H1 (cell line): ENCODE results near the gene LMNB1. TPM values are rescaled to one million over a fixed set of nuclear protein-coding genes. Genes with fewer than 3 reads are reported as not detected.

Source experiments
- CTCF ChIA-PET: fragments of 300-600 bp; sonication (Branson Sonifier 250); formaldehyde crosslinking; loops from one replicate; lab custom pipeline; 2021; ENCODE audit not compliant: partially characterized antibody; lab: Charles Lee
- POLR2A ChIA-PET: fragments of 300-600 bp; sonication (Branson Sonifier 250); formaldehyde crosslinking; loops from one replicate; lab custom pipeline; 2021; ENCODE audit warnings: inconsistent platforms; ENCODE audit not compliant: partially characterized antibody; lab: Charles Lee
- DNase-seq, 2 experiments: peaks; one replicate each; pipeline versions ENCODE4 v3.0.0 to v3.0.0-alpha.2; 2010 to 2022; ENCODE audit warnings: low spot score in 2 of 2, low read depth in 1 of 2, mixed read lengths in 1 of 2
- FAIRE-seq: peaks from 2 replicates; lab custom pipeline; 2011; peaks lifted over from hg19 to GRCh38; lab: Jason Lieb, UNC
- H2AFZ ChIP-seq: 2 replicates; pipeline ENCODE4 v1.8.1; 2012; ENCODE audit warnings: low read length, inconsistent platforms
- H2AK5ac ChIP-seq: 2 replicates; pipeline ENCODE4 v1.6.1; 2013; ENCODE audit warnings: low read depth, low read length
- H2BK120ac ChIP-seq: replicated peaks from 2 replicates; pipeline ENCODE3; 2013; ENCODE audit warnings: low read depth, low read length, inconsistent platforms
- H2BK12ac ChIP-seq: 2 replicates; pipeline ENCODE4 v1.6.1; 2013; ENCODE audit warnings: low read depth, low read length
- H2BK15ac ChIP-seq: 2 replicates; pipeline ENCODE4 v1.6.1; 2013; ENCODE audit warnings: low read length
- H2BK20ac ChIP-seq: 2 replicates; pipeline ENCODE4 v1.6.1; 2013; ENCODE audit warnings: low read length
- H2BK5ac ChIP-seq: 2 replicates; pipeline ENCODE4 v1.6.1; 2013; ENCODE audit warnings: low read depth, low read length
- H3K14ac ChIP-seq: 2 replicates; pipeline ENCODE4 v1.6.1; 2013; ENCODE audit warnings: inconsistent platforms; ENCODE audit not compliant: insufficient read length
- H3K18ac ChIP-seq: 2 replicates; pipeline ENCODE4 v1.6.1; 2013; ENCODE audit warnings: low read length; ENCODE audit errors: extremely low read depth
- H3K23ac ChIP-seq: 2 replicates; pipeline ENCODE4 v1.6.1; 2013; ENCODE audit warnings: inconsistent platforms; ENCODE audit not compliant: insufficient read length
- H3K23me2 ChIP-seq: 2 replicates; pipeline ENCODE4 v1.6.1; 2013; ENCODE audit warnings: low read depth, low read length
- H3K27ac ChIP-seq: 2 replicates; pipeline ENCODE4 v1.6.1; 2011; ENCODE audit warnings: low read depth, low read length, inconsistent platforms
- H3K27me3 ChIP-seq, 4 experiments: replicated peaks in 1 of 4; 1 replicate in 1 of 4; 2 replicates in 3 of 4; pipeline versions ENCODE4 v1.6.1 to v1.8.1; 2011 to 2013; ENCODE audit warnings: low read length in 3 of 4, mild to moderate bottlenecking in 3 of 4, inconsistent platforms in 2 of 4, mixed read lengths in 2 of 4, moderate library complexity in 1 of 4; ENCODE audit not compliant: control insufficient read depth in 3 of 4, insufficient read depth in 3 of 4; ENCODE audit errors: extremely low read depth in 1 of 4
- H3K36me3 ChIP-seq, 4 experiments: 2 replicates each; pipeline versions ENCODE4 v1.6.1 to v1.8.1; 2011 to 2013; ENCODE audit warnings: mild to moderate bottlenecking in 4 of 4, low read length in 3 of 4, moderate library complexity in 2 of 4, control low read depth in 1 of 4, inconsistent platforms in 1 of 4; ENCODE audit not compliant: insufficient read depth in 4 of 4, control insufficient read depth in 2 of 4
- H3K4ac ChIP-seq: replicated peaks from 2 replicates; pipeline ENCODE3; 2013; ENCODE audit warnings: low read length, low read depth, mixed read lengths, inconsistent platforms; ENCODE audit not compliant: insufficient read length
- H3K4me1 ChIP-seq, 4 experiments: replicated peaks in 1 of 4; 1 replicate in 1 of 4; 2 replicates in 3 of 4; pipeline versions ENCODE4 v1.6.1 to v1.8.1; 2011 to 2013; ENCODE audit warnings: low read length in 3 of 4, inconsistent platforms in 2 of 4, mixed read lengths in 1 of 4; ENCODE audit not compliant: insufficient read depth in 4 of 4, control insufficient read depth in 3 of 4
- H3K4me2 ChIP-seq, 2 experiments: 2 replicates each; pipeline versions ENCODE4 v1.6.1 to v1.8.1; 2011 to 2013; ENCODE audit warnings: low read depth in 2 of 2, low read length in 2 of 2, control low read depth in 1 of 2, inconsistent platforms in 1 of 2, mild to moderate bottlenecking in 1 of 2; ENCODE audit not compliant: insufficient read depth in 1 of 2
- H3K4me3 ChIP-seq, 4 experiments: fragments of 200-600, 300-600 bp in 1 of 4; sonication (generic), shearing (Covaris generic), sonication (Bioruptor Twin) in 1 of 4; 2 replicates each; pipeline versions ENCODE4 v1.5.1 to v1.8.1; 2011 to 2016; ENCODE audit warnings: low read length in 4 of 4, low read depth in 3 of 4, control low read depth in 2 of 4, inconsistent platforms in 2 of 4, mild to moderate bottlenecking in 2 of 4, mixed read lengths in 1 of 4, moderate library complexity in 1 of 4; ENCODE audit not compliant: insufficient read depth in 2 of 4; ENCODE audit errors: extremely low read depth in 1 of 4
- H3K56ac ChIP-seq: replicated peaks from 2 replicates; pipeline ENCODE3; 2013; ENCODE audit warnings: low read depth, mild to moderate bottlenecking, mixed read lengths, low read length, inconsistent platforms; ENCODE audit not compliant: insufficient read length
- H3K79me1 ChIP-seq: 2 replicates; pipeline ENCODE4 v1.6.1; 2013; ENCODE audit warnings: low read depth, low read length, control low read depth
- H3K79me2 ChIP-seq, 2 experiments: 2 replicates each; pipeline versions ENCODE4 v1.6.1 to v1.8.1; 2012 to 2013; ENCODE audit warnings: low read length in 2 of 2, mild to moderate bottlenecking in 2 of 2, inconsistent platforms in 1 of 2; ENCODE audit not compliant: insufficient read depth in 2 of 2, control insufficient read depth in 1 of 2
- H3K9ac ChIP-seq, 4 experiments: replicated peaks in 1 of 4; 1 replicate in 1 of 4; 2 replicates in 3 of 4; pipeline versions ENCODE4 v1.6.1 to v1.8.1; 2011 to 2013; ENCODE audit warnings: low read depth in 3 of 4, low read length in 3 of 4, control low read depth in 2 of 4, mild to moderate bottlenecking in 2 of 4, moderate library complexity in 2 of 4, inconsistent platforms in 1 of 4; ENCODE audit errors: extremely low read depth in 1 of 4
- H3K9me3 ChIP-seq, 2 experiments: 2 replicates each; pipeline versions ENCODE4 v1.6.1 to v1.8.1; 2012 to 2013; ENCODE audit warnings: mild to moderate bottlenecking in 2 of 2, moderate library complexity in 2 of 2, control low read depth in 1 of 2, inconsistent platforms in 1 of 2, low read depth in 1 of 2, low read length in 1 of 2, mixed read lengths in 1 of 2; ENCODE audit not compliant: insufficient read depth in 2 of 2
- H4K20me1 ChIP-seq, 2 experiments: replicated peaks in 1 of 2; 2 replicates each; pipeline versions ENCODE3 to v1.8.1; 2011 to 2013; ENCODE audit warnings: inconsistent platforms in 2 of 2, low read length in 2 of 2, mild to moderate bottlenecking in 1 of 2; ENCODE audit not compliant: insufficient read depth in 2 of 2, control insufficient read depth in 1 of 2
- H4K5ac ChIP-seq: 2 replicates; pipeline ENCODE4 v1.6.1; 2013; ENCODE audit warnings: low read length, low read depth, mixed read lengths, inconsistent platforms; ENCODE audit not compliant: insufficient read length
- H4K8ac ChIP-seq: 2 replicates; pipeline ENCODE4 v1.8.0; 2013; ENCODE audit warnings: mild to moderate bottlenecking, moderate library complexity, low read length, inconsistent platforms; ENCODE audit not compliant: insufficient read depth; ENCODE audit errors: extremely low read depth
- H4K91ac ChIP-seq: replicated peaks from 2 replicates; pipeline ENCODE3; 2013; ENCODE audit warnings: low read length, mixed read lengths, inconsistent platforms; ENCODE audit not compliant: insufficient read length
- YY1 ChIP-seq: IDR thresholded peaks from 2 replicates; pipeline ENCODE4 v1.6.1; 2011; ENCODE audit warnings: low read depth, mild to moderate bottlenecking, low read length
- WGBS, 2 experiments: shearing (Covaris generic) in 1 of 2; methylation state at CpG; one replicate each; pipeline versions ENCODE4 v1.1.6 to v1.1.7; 2013 to 2015; ENCODE audit warnings: low lambda C conversion rate in 2 of 2, mixed read lengths in 2 of 2, inconsistent platforms in 1 of 2, low coverage in 1 of 2, missing lambda C conversion rate in 1 of 2; ENCODE audit not compliant: insufficient replicate concordance in 2 of 2, insufficient coverage in 1 of 2, insufficient read length in 1 of 2; ENCODE audit errors: extremely low coverage in 1 of 2, missing lambda C conversion rate in 1 of 2; 5-methylcytosine and 5-hydroxymethylcytosine counted together
- polyA plus RNA-seq, 7 experiments: library from polyadenylated mRNA; depleted of rRNA in 3 of 7; stranded (reverse) in 5 of 7; unstranded in 2 of 7; fragments of >200 nt in 5 of 7; fragments of 200-250 nt in 2 of 7; gene quantifications; 1 replicate in 5 of 7; 2 replicates in 1 of 7; 4 replicates in 1 of 7; pipeline versions ENCODE4 v1.2.1 to v1.2.3, GENCODE V29; 2011 to 2013; ENCODE audit warnings: missing spikeins in 2 of 7, mixed read lengths in 2 of 7
- total RNA-seq: library from RNA; stranded (reverse); fragmentation: NEBNext Ultra II Directional; extraction: Animal tissue kit (Norgen Biotek cat#: 25700); gene quantifications from 2 replicates; pipeline ENCODE4 v1.2.1, GENCODE V29; 2021

Gene LMNB1
- total and polyA plus RNA-seq, 2 of the 8 experiments (the other 6 are each of a cell fraction or from before 2014, with no cell fraction given), result 73.5 to 225 TPM

DNA sequence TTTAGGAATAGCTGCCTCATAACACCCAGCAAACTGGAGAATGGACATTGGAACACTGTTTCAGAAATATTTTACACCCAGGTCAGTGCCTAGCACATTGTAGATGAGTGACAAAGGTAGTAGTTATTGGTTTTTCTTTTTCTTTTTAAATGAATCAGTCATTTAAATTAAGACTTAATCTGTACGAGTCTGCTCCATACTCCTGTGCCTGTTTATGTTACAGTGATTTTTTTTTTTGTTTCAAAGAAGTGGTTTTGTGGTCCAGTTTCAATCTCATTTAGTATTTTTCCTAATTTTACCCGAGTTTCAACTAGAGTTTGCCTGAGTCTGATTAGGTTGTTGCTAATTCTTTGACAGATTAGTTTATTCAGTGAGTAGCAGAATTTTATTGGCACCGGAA lies 16.2 kb downstream of the LMNB1 start:
- H3K36me3 ChIP-seq, result no peaks in the 10 kb centered on the region
- H2AFZ ChIP-seq, result no peak overlapping the region
- no peak overlapping the region for H3K4me2 ChIP-seq
- ChIA-PET POLR2A (interaction anchor here (1.0 to 4.9 kb wide), 3 partner anchors 12 to 18 kb away, joined by 3 to 32 read pairs (median 3); partner anchors contain the start of gene LMNB1), CTCF (interaction anchor here (1.0 kb wide), 1 partner anchor 9 kb away, joined by 3 read pairs; no protein-coding TSS in a partner anchor)
- H3K4me1 ChIP-seq, result peaks cover 0 to 2% (median under 1%) of the 10 kb centered on the region in 4 experiments; a peak in 3 of 7 replicates
- no peak overlapping the region for H3K27ac ChIP-seq
- no peak overlapping the region for H2BK15ac ChIP-seq
- H2BK20ac ChIP-seq, result no peak overlapping the region
- no peak overlapping the region for H3K4me3 ChIP-seq
- no peak overlapping the region for H2AK5ac ChIP-seq
- no peak overlapping the region for H4K5ac ChIP-seq
- H3K23ac ChIP-seq, result no peak overlapping the region
- no peak overlapping the region for H3K56ac ChIP-seq
- H4K8ac ChIP-seq, result no peak overlapping the region
- no peak overlapping the region for H3K4ac ChIP-seq
- FAIRE-seq (no peak), DNase-seq (no peak)
- no peak overlapping the region for H4K91ac ChIP-seq
- H2BK12ac ChIP-seq, result no peak overlapping the region
- H3K14ac ChIP-seq, result no peak overlapping the region
- H3K27me3 ChIP-seq, result no peaks in the 10 kb centered on the region
- no peaks in the 10 kb centered on the region for H3K9me3 ChIP-seq
- no peak overlapping the region for H3K18ac ChIP-seq
- H2BK120ac ChIP-seq, result no peak overlapping the region
- H2BK5ac ChIP-seq, result no peak overlapping the region
- H3K79me1 ChIP-seq, result peaks cover 9% of the 10 kb centered on the region
- peaks cover 53 to 99% of the 10 kb centered on the region in 2 experiments for H3K79me2 ChIP-seq
- no peak overlapping the region for H3K9ac ChIP-seq
- peaks cover 2% of the 10 kb centered on the region; the same call in 1 of the 2 replicates for H3K23me2 ChIP-seq
- 91% methylated on average over 3 of the region's 3 CpGs; no CpG with 5 or more reads in 1 of the 2 experiments for WGBS, 2 experiments
- H4K20me1 ChIP-seq, result peaks cover 9 to 21% of the 10 kb centered on the region in 2 experiments
- TF ChIP-seq YY1, result no peak
